Activated CD4-positive, alpha-beta T cell treated with anti-CD3 and anti-CD28 coated beads, Interleukin-2, Interleukin-6, amounts not matched to agents 100 ng/mL and 50 ng/mL, durations not matched to agents 16 hours and 8 hours (primary cell): ENCODE data around the gene CNTF.
"Not testable (repeated sequence)": the region's sequence is repeated elsewhere in the genome, so short reads cannot be mapped to it uniquely, and the experiment has no call there.

Experiments used
- DNase-seq: peaks from one replicate; pipeline ENCODE4 v3.0.0-alpha.2; 2020

Gene CNTF

GRCh38 chr11:58622344-58622743, at the start of gene CNTF:
TSS of gene CNTF (plus strand) at chr11:58622665. CDS start at chr11:58622753, 88 bp downstream.
- no peak for DNase-seq

GRCh38 chr11:58572906-58573305, 49.6 kb upstream of the CNTF start:
- DNase-seq: not testable (repeated sequence)

GRCh38 chr11:58573451-58574104, 48.9 kb upstream of the CNTF start:
- DNase-seq: peak; percentile 85

- DNase-seq: no peak
Observed at GRCh38 chr11:58574881-58575280, 47.6 kb upstream of the CNTF start.

GRCh38 chr11:58575377-58576020, 47.0 kb upstream of the CNTF start, which contains the start of gene LPXN:
TSS of gene LPXN (minus strand) at chr11:58575856. CDS start at chr11:58575772, 84 bp downstream.
- DNase-seq: peak; percentile 72

- DNase-seq: peak; percentile 31
Observed at GRCh38 chr11:58576887-58577471, 45.5 kb upstream of the CNTF start.

GRCh38 chr11:58577555-58578135, 44.8 kb upstream of the CNTF start:
- peak; percentile 85 for DNase-seq

- peak; percentile 95 for DNase-seq
Observed at GRCh38 chr11:58578136-58578634, 44.3 kb upstream of the CNTF start.

GRCh38 chr11:58578635-58579191, 43.8 kb upstream of the CNTF start, which contains the start of gene ZFP91:
TSS of gene ZFP91 (plus strand) at chr11:58579063. CDS start at chr11:58579282, 219 bp downstream.
- peak; percentile 97 for DNase-seq

GRCh38 chr11:58579192-58580129, 43.0 kb upstream of the CNTF start:
- peak; percentile 92 for DNase-seq

GRCh38 chr11:58580311-58580710, 42.2 kb upstream of the CNTF start:
- DNase-seq: peak; percentile 21

- no peak for DNase-seq
Observed at GRCh38 chr11:58582437-58582836, 40.0 kb upstream of the CNTF start.

GRCh38 chr11:58586998-58587397, 35.5 kb upstream of the CNTF start:
- no peak for DNase-seq

GRCh38 chr11:58591659-58592058, 30.8 kb upstream of the CNTF start:
- no peak for DNase-seq

- DNase-seq: no peak
Observed at GRCh38 chr11:58592760-58593472, 29.5 kb upstream of the CNTF start.

GRCh38 chr11:58594826-58595225, 27.6 kb upstream of the CNTF start:
- DNase-seq: no peak

GRCh38 chr11:58596621-58597020, 25.8 kb upstream of the CNTF start:
- DNase-seq: no peak

- DNase-seq: peak; percentile 60
Observed at GRCh38 chr11:58597486-58598144, 24.9 kb upstream of the CNTF start.

- DNase-seq: no peak
Observed at GRCh38 chr11:58600510-58600909, 22.0 kb upstream of the CNTF start.

- DNase-seq: no peak
Observed at GRCh38 chr11:58606930-58607714, 15.3 kb upstream of the CNTF start.
